Neural cell (in vitro differentiated cells): ENCODE measurements around the gene AP3B1.

Experiments used
- CTCF ChIP-seq: fragments of 450-650 bp; IDR thresholded peaks from 2 replicates; pipeline ENCODE4 v1.5.1; 2014; ENCODE audit warnings: antibody characterized with exemption, mild to moderate bottlenecking, moderate library complexity; ENCODE audit not compliant: poor library complexity, severe bottlenecking
- EP300 ChIP-seq: fragments of 450-650 bp; conservative IDR thresholded peaks from 2 replicates; pipeline ENCODE4 v1.6.1; 2014; ENCODE audit warnings: antibody characterized with exemption, mild to moderate bottlenecking, moderate library complexity; ENCODE audit not compliant: poor library complexity, severe bottlenecking
- EZH2 ChIP-seq: fragments of 200-600, 300-800 bp; shearing (Covaris generic), sonication (generic); IDR thresholded peaks from 2 replicates; pipeline ENCODE4 v1.6.1; 2014; ENCODE audit warnings: antibody characterized with exemption, low read length, borderline replicate concordance, mild to moderate bottlenecking; ENCODE audit not compliant: insufficient read depth, poor library complexity, severe bottlenecking

DNA sequence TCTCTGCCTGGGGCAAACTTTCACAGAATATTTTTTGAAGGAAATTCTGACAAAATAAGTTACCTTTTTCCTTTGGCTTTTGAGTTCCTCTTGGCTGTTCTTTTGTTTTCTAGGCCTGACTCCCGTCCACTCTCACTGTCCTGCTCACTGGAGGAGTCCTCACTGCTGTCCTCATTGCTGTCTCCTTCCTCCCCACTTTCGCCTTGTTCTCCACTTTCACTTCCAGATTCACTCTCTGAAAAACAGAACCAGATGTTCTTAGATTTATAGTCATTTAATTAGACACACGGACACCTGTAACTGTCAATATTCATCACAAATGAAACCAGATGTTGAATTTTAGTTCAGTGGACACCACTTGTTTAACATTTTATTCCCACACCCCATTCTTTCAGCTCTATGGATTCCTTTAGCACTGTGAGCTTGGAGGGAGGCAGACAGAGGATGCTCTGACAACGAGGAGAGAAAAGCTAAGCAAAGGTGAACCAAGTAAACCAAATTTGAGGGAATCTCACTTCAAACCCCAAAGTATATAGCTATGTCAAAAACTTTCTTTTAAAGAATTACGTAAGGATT lies 180.7 kb downstream of the AP3B1 start:
- TF ChIP-seq CTCF (no peak), EP300 (no peak), EZH2 (no peak)
